ENCODE measurements around the gene SLC12A9.

SLC12A9 gene

DNA sequence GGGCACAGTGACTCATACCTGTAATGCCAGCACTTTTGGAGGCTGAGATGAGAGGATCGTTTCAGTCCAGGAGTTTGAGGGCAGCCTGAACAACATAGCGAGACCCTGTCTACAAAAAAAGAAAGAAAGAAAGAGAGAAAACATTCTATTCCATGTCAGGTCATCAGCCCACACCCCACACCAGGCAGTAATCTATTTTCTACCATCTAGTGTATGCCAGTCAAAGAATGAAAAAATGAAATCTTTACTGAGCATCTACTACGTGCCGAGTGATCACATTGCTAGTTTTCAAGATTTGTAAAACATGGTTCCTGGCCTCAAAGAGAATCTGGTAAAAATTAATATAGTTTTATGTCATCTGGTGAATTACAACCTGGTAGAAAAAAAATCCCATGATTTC is 22.1 kb upstream of the SLC12A9 start:
- H3K79me2 ChIP-seq (ENCODE audit: insufficient read depth, low read length) = no peaks in the 10 kb centered on the region
- H3K4me1 ChIP-seq (ENCODE audit: insufficient read depth, low read length, severe bottlenecking) = no peaks in the 10 kb centered on the region
- H3K27me3 ChIP-seq (ENCODE audit: insufficient read depth, low read length) = peaks cover 15% of the 10 kb centered on the region; the same call in 1 of the 2 replicates
- H3K9me2 ChIP-seq (ENCODE audit: low read depth, low read length) = no peaks in the 10 kb centered on the region
- H3K27ac ChIP-seq (ENCODE audit: low read depth, low read length, poor library complexity, severe bottlenecking) = no peak overlapping the region
- no peaks in the 10 kb centered on the region for H3K36me3 ChIP-seq (ENCODE audit: insufficient read depth, low read length)
- no peaks in the 10 kb centered on the region for H3K9me3 ChIP-seq (ENCODE audit: low read length)
- TF ChIP-seq EZH2 (IDR thresholded peaks at IDR 0.05; ENCODE audit: borderline replicate concordance, low read length) = no peak
- TF ChIP-seq, protein P1, sequence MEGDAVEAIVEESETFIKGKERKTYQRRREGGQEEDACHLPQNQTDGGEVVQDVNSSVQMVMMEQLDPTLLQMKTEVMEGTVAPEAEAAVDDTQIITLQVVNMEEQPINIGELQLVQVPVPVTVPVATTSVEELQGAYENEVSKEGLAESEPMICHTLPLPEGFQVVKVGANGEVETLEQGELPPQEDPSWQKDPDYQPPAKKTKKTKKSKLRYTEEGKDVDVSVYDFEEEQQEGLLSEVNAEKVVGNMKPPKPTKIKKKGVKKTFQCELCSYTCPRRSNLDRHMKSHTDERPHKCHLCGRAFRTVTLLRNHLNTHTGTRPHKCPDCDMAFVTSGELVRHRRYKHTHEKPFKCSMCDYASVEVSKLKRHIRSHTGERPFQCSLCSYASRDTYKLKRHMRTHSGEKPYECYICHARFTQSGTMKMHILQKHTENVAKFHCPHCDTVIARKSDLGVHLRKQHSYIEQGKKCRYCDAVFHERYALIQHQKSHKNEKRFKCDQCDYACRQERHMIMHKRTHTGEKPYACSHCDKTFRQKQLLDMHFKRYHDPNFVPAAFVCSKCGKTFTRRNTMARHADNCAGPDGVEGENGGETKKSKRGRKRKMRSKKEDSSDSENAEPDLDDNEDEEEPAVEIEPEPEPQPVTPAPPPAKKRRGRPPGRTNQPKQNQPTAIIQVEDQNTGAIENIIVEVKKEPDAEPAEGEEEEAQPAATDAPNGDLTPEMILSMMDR (IDR thresholded peaks at IDR 0.05; ENCODE audit: low read length) = no peak
- H4K20me1 ChIP-seq (ENCODE audit: insufficient read depth, low read length) = no peaks in the 10 kb centered on the region
- H3K4me3 ChIP-seq (ENCODE audit: low read depth, low read length, poor library complexity, severe bottlenecking) = no peak overlapping the region
- no peak overlapping the region for H3K4me2 ChIP-seq (ENCODE audit: low read length)
- H3F3A ChIP-seq (ENCODE audit: insufficient read depth, low read length) = no peaks in the 10 kb centered on the region
- no peak overlapping the region for H3K9ac ChIP-seq (ENCODE audit: low read length)
- H2AFZ ChIP-seq (ENCODE audit: low read length) = no peak overlapping the region

DNA sequence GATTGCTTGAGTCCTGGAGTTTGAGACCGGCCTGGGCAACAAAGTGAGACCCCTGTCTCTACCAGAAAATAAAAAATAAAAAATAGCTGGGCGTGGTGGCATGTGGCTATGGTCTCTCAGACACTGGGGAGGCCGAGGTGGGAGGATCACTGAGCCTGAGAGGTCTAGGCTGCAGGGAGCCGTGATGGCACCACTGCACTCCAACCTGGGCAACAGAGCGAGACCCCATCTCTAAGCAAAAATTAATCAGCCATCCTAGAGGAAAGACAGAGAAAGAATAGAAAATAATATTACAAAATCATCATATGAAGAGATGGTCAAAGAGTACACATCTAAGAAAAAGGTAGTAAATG is 20.3 kb upstream of the SLC12A9 start:
- Histone ChIP-seq H3K4me3 (ENCODE audit: low read depth, low read length, poor library complexity, severe bottlenecking) (no peak overlapping the region), H3K79me2 (ENCODE audit: insufficient read depth, low read length) (no peaks in the 10 kb centered on the region), H2AFZ (ENCODE audit: low read length) (no peak overlapping the region), H3K9ac (ENCODE audit: low read length) (no peak overlapping the region), H3K27me3 (ENCODE audit: insufficient read depth, low read length) (peaks cover 9% of the 10 kb centered on the region; the same call in 1 of the 2 replicates), H4K20me1 (ENCODE audit: insufficient read depth, low read length) (no peaks in the 10 kb centered on the region), H3K36me3 (ENCODE audit: insufficient read depth, low read length) (no peaks in the 10 kb centered on the region), H3K4me1 (ENCODE audit: insufficient read depth, low read length, severe bottlenecking) (peaks cover 5% of the 10 kb centered on the region), H3F3A (ENCODE audit: insufficient read depth, low read length) (no peaks in the 10 kb centered on the region), H3K27ac (ENCODE audit: low read depth, low read length, poor library complexity, severe bottlenecking) (no peak overlapping the region), H3K4me2 (ENCODE audit: low read length) (no peak overlapping the region), H3K9me3 (ENCODE audit: low read length) (no peaks in the 10 kb centered on the region), H3K9me2 (ENCODE audit: low read depth, low read length) (no peaks in the 10 kb centered on the region)
- TF ChIP-seq, protein P1 (IDR thresholded peaks at IDR 0.05; ENCODE audit: low read length) = no peak
- TF ChIP-seq EZH2 (IDR thresholded peaks at IDR 0.05; ENCODE audit: borderline replicate concordance, low read length) = no peak

DNA sequence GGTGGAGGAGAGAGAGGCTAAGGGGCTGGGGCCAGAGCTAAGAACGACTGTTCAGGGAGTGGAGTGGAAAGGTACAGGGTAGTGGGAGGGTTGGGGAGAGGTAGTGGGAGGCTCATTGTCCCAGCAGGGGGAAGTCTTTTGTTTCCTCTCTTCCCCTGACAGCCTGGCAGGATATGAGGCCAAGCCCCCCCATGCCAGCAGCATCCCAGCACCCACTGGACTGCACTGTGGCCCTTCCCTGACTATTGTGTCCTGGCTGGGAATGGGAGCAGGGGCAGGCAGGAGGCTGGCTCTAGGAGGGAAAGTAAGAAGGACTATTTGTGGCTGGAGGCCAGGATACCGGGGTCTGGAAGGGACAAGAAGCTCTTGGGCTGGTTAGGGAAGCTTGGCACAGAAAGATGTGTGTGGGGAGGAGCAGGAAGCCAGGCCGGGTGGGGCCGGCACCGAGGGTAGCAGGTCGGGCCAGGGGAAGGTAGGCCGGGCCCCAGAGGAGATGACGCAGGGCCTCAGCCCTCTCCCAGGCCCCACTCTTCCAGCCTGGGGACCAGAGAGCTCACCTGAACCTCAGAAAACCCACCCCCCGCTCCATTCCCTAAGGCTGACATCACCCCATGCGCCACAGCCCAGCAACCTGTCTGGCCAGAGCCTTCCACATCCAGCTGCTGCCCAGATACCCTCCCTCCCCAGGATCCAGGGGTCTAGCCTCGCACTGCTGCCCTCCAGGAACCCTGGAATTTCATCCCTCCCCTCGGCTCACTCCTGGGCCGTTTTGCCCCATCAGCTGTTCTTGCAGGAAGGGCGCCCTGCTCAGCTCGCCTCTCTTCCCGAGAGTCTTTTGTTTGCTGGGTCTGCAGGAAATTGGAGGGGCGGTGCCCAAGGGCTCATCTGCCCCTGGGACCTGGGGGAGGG is 16.4 kb upstream of the SLC12A9 start:
- Histone ChIP-seq H3K9ac (ENCODE audit: low read length) (no peak overlapping the region), H3K36me3 (ENCODE audit: insufficient read depth, low read length) (no peaks in the 10 kb centered on the region), H3K4me3 (ENCODE audit: low read depth, low read length, poor library complexity, severe bottlenecking) (no peak overlapping the region), H3F3A (ENCODE audit: insufficient read depth, low read length) (no peaks in the 10 kb centered on the region), H3K27me3 (ENCODE audit: insufficient read depth, low read length) (peaks cover 5% of the 10 kb centered on the region; the same call in 1 of the 2 replicates), H3K4me1 (ENCODE audit: insufficient read depth, low read length, severe bottlenecking) (peaks cover 9% of the 10 kb centered on the region), H2AFZ (ENCODE audit: low read length) (no peak overlapping the region), H3K9me2 (ENCODE audit: low read depth, low read length) (no peaks in the 10 kb centered on the region), H3K27ac (ENCODE audit: low read depth, low read length, poor library complexity, severe bottlenecking) (no peak overlapping the region), H4K20me1 (ENCODE audit: insufficient read depth, low read length) (no peaks in the 10 kb centered on the region), H3K4me2 (ENCODE audit: low read length) (no peak overlapping the region), H3K79me2 (ENCODE audit: insufficient read depth, low read length) (no peaks in the 10 kb centered on the region), H3K9me3 (ENCODE audit: low read length) (no peaks in the 10 kb centered on the region)
- TF ChIP-seq, protein P1 (IDR thresholded peaks at IDR 0.05; ENCODE audit: low read length) = no peak
- no peak for TF ChIP-seq EZH2 (IDR thresholded peaks at IDR 0.05; ENCODE audit: borderline replicate concordance, low read length)
